Kidney epithelial cell (primary cell): ENCODE results near the gene FALEC. TPM values are rescaled to one million over a fixed set of nuclear protein-coding genes. Genes with fewer than 3 reads are reported as not detected.

Source experiments
- total RNA-seq: library from RNA; depleted of rRNA; stranded (reverse); fragments of >200 nt; gene quantifications from 2 replicates; pipeline ENCODE4 v1.2.3, GENCODE V29; 2015

Gene FALEC
- total RNA-seq, 1 donor from 2014 or later: not detected

Other genes with a start within 250 kb of the FALEC start
- gene APH1A, start 246.7 kb upstream of the FALEC start, total RNA-seq: 152 and 161 TPM in 2 replicates
- 1.0 and 1.4 TPM in 2 replicates for gene C1orf54, start 243.0 kb upstream of the FALEC start, total RNA-seq
- 1.8 and 2.4 TPM in 2 replicates for gene CIART, start 233.2 kb upstream of the FALEC start, total RNA-seq
- 56.8 and 66.7 TPM in 2 replicates for gene MRPS21, start 221.9 kb upstream of the FALEC start, total RNA-seq
- 28.5 and 38.1 TPM in 2 replicates for gene PRPF3, start 194.2 kb upstream of the FALEC start, total RNA-seq
- gene RPRD2, start 151.6 kb upstream of the FALEC start, total RNA-seq: 12.4 and 12.5 TPM in 2 replicates
- gene TARS2, start 28.3 kb upstream of the FALEC start, total RNA-seq: 17.6 and 24.6 TPM in 2 replicates
- 5.4 and 6.0 TPM in 2 replicates for gene ECM1, start 7.6 kb upstream of the FALEC start, total RNA-seq
- gene ADAMTSL4, start 33.7 kb downstream of the FALEC start, total RNA-seq: 0.46 and 1.7 TPM in 2 replicates
- 206 and 222 TPM in 2 replicates for gene MCL1, start 63.9 kb downstream of the FALEC start, total RNA-seq
- gene ENSA, start 113.9 kb downstream of the FALEC start, total RNA-seq: 80.9 and 178 TPM in 2 replicates
- 18.2 and 23.6 TPM in 2 replicates for gene GOLPH3L, start 181.4 kb downstream of the FALEC start, total RNA-seq
- not detected in 2 replicates for gene HORMAD1, start 205.1 kb downstream of the FALEC start, total RNA-seq